Stimulated activated CD8-positive, alpha-beta memory T cell treated with anti-CD3 and anti-CD28 coated beads, Interleukin-7, amount 100 ng/mL, for 24 hours (primary cell): ENCODE results near the gene FBLN1.
"Not testable (repeated sequence)": the region's sequence is repeated elsewhere in the genome, so short reads cannot be mapped to it uniquely, and the experiment has no call there.

Source experiments
- DNase-seq: peaks from one replicate; pipeline ENCODE4 v3.0.0-alpha.2; 2020; ENCODE audit warnings: low read depth

FBLN1 gene

GRCh38 chr22:45528046-45528445 is 25.4 kb downstream of the FBLN1 start:
- no peak for DNase-seq

- DNase-seq, result no peak
Observed at GRCh38 chr22:45529105-45529504, 26.4 kb downstream of the FBLN1 start.

GRCh38 chr22:45529971-45530575 is 27.4 kb downstream of the FBLN1 start:
- DNase-seq, result no peak

GRCh38 chr22:45531441-45532234 is 29.0 kb downstream of the FBLN1 start:
- no peak for DNase-seq

- DNase-seq, result no peak
Observed at GRCh38 chr22:45532235-45532631, 29.6 kb downstream of the FBLN1 start.

GRCh38 chr22:45533703-45534102 is 31.0 kb downstream of the FBLN1 start:
- DNase-seq, result no peak

- no peak for DNase-seq
Observed at GRCh38 chr22:45534339-45535192, 31.9 kb downstream of the FBLN1 start.

GRCh38 chr22:45535290-45535689 is 32.6 kb downstream of the FBLN1 start:
- no peak for DNase-seq

- not testable (repeated sequence) for DNase-seq
Observed at GRCh38 chr22:45535835-45536234, 33.2 kb downstream of the FBLN1 start.

GRCh38 chr22:45537734-45538181 is 35.1 kb downstream of the FBLN1 start:
- DNase-seq, result no peak

GRCh38 chr22:45538281-45538680 is 35.6 kb downstream of the FBLN1 start:
- no peak for DNase-seq

GRCh38 chr22:45540122-45540521 is 37.4 kb downstream of the FBLN1 start:
- no peak for DNase-seq

GRCh38 chr22:45541382-45541979 is 38.8 kb downstream of the FBLN1 start:
- DNase-seq, result no peak

GRCh38 chr22:45542001-45542520 is 39.4 kb downstream of the FBLN1 start:
- DNase-seq, result no peak

GRCh38 chr22:45542736-45543135 is 40.1 kb downstream of the FBLN1 start:
- DNase-seq, result not testable (repeated sequence)

- no peak for DNase-seq
Observed at GRCh38 chr22:45543243-45543642, 40.6 kb downstream of the FBLN1 start.

GRCh38 chr22:45544588-45545170 is 42.0 kb downstream of the FBLN1 start:
- no peak for DNase-seq

- DNase-seq, result no peak
Observed at GRCh38 chr22:45546333-45547015, 43.8 kb downstream of the FBLN1 start.

- no peak for DNase-seq
Observed at GRCh38 chr22:45547016-45547345, 44.3 kb downstream of the FBLN1 start.

- no peak for DNase-seq
Observed at GRCh38 chr22:45547731-45548130, 45.0 kb downstream of the FBLN1 start.

- DNase-seq, result no peak
Observed at GRCh38 chr22:45548247-45548840, 45.7 kb downstream of the FBLN1 start.
